GM19397 (cell line): ENCODE measurements around the gene CAMSAP1.

Experiments
- ATAC-seq: cut with Tn5 transposase; IDR thresholded peaks from one replicate; pipeline ENCODE4 v1.9.1; 2021; ENCODE audit warnings: mild to moderate bottlenecking, moderate library complexity; ENCODE audit not compliant: unreplicated experiment

Gene CAMSAP1

GRCh38 chr9:135778421-135778820 lies 128.9 kb downstream of the CAMSAP1 start:
- no peak for ATAC-seq

GRCh38 chr9:135777623-135778177 lies 129.6 kb downstream of the CAMSAP1 start:
- ATAC-seq: no peak

GRCh38 chr9:135776893-135777622 lies 130.3 kb downstream of the CAMSAP1 start:
- no peak for ATAC-seq

- no peak for ATAC-seq
These were observed 131.4 kb downstream of the CAMSAP1 start for GRCh38 chr9:135775911-135776310.

GRCh38 chr9:135774794-135775525 lies 132.4 kb downstream of the CAMSAP1 start:
- no peak for ATAC-seq

- ATAC-seq: no peak
These were observed 133.1 kb downstream of the CAMSAP1 start for GRCh38 chr9:135774239-135774747.

GRCh38 chr9:135773530-135774238 lies 133.7 kb downstream of the CAMSAP1 start:
- ATAC-seq: no peak

- no peak for ATAC-seq
These were observed 134.4 kb downstream of the CAMSAP1 start for GRCh38 chr9:135772702-135773493.

GRCh38 chr9:135772056-135772646 lies 135.2 kb downstream of the CAMSAP1 start:
- ATAC-seq: no peak

GRCh38 chr9:135771401-135772051 lies 135.8 kb downstream of the CAMSAP1 start:
- ATAC-seq: no peak

GRCh38 chr9:135770771-135771170 lies 136.6 kb downstream of the CAMSAP1 start:
- no peak for ATAC-seq

- ATAC-seq: no peak
These were observed 137.2 kb downstream of the CAMSAP1 start for GRCh38 chr9:135770203-135770535.

GRCh38 chr9:135769489-135770202 lies 137.7 kb downstream of the CAMSAP1 start:
- no peak for ATAC-seq

GRCh38 chr9:135768516-135769218 lies 138.7 kb downstream of the CAMSAP1 start:
- ATAC-seq: no peak

- no peak for ATAC-seq
These were observed 140.6 kb downstream of the CAMSAP1 start for GRCh38 chr9:135766707-135767106.

- ATAC-seq: no peak
These were observed 141.1 kb downstream of the CAMSAP1 start for GRCh38 chr9:135766251-135766650.

- no peak for ATAC-seq
These were observed 141.9 kb downstream of the CAMSAP1 start for GRCh38 chr9:135765416-135765815.

- no peak for ATAC-seq
These were observed 142.6 kb downstream of the CAMSAP1 start for GRCh38 chr9:135764731-135765130.
